Muscle layer of colon (tissue), 2 donors: Measurements from ENCODE around the gene PDGFB.

Source experiments
- H3K27ac ChIP-seq: one replicate; pipeline ENCODE4 v1.7.0; 2013; ENCODE audit warnings: low read depth, mild to moderate bottlenecking, low read length, moderate library complexity
- H3K27me3 ChIP-seq, 2 donors: one replicate each; pipeline ENCODE4 v1.7.0; 2013; ENCODE audit warnings: low read length in 2 of 2, mild to moderate bottlenecking in 2 of 2; ENCODE audit not compliant: insufficient read depth in 2 of 2, control insufficient read depth in 1 of 2
- H3K36me3 ChIP-seq: one replicate; pipeline ENCODE4 v1.7.0; 2013; ENCODE audit warnings: mild to moderate bottlenecking, low read length; ENCODE audit not compliant: insufficient read depth
- H3K4me1 ChIP-seq: one replicate; pipeline ENCODE4 v1.7.0; 2013; ENCODE audit warnings: mild to moderate bottlenecking, low read length; ENCODE audit not compliant: insufficient read depth
- H3K4me3 ChIP-seq, 2 donors: one replicate each; pipeline ENCODE4 v1.7.0; 2013; ENCODE audit warnings: low read length in 2 of 2, low read depth in 1 of 2, mild to moderate bottlenecking in 1 of 2, moderate library complexity in 1 of 2
- H3K9ac ChIP-seq: one replicate; pipeline ENCODE4 v1.7.0; 2013; ENCODE audit warnings: low read length
- H3K9me3 ChIP-seq: one replicate; pipeline ENCODE4 v1.7.0; 2013; ENCODE audit warnings: mild to moderate bottlenecking, low read length
- donor health status: abdominal sarcoma.
- donor health status: Adenocarcinoma of cecum.

Gene PDGFB

DNA sequence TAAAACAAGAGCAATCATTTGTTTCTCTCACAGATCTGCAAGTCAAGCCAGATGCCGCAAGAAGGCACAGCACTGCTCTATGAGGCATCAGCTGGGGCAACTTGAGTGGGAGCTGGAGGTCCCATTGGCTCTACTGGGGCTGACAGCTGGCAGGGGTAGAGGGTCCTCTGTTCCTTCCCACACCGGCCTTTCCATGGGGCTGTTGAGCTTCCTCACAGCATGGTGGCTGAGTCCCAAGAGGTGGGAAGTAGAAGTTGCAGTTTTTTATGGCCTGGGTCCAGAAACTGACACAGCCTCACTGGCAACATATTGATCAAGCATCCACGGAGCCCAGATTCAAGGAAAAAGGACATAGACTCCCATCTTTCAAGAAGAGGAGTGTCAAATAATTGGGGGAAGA is 40.2 kb upstream of the PDGFB start:
- no peaks in the 10 kb centered on the region for H3K4me1 ChIP-seq
- no peak overlapping the region for H3K9ac ChIP-seq
- no peak overlapping the region for H3K4me3 ChIP-seq
- H3K27ac ChIP-seq, result no peak overlapping the region
- no peaks in the 10 kb centered on the region for H3K36me3 ChIP-seq
- peaks cover 4% of the 10 kb centered on the region for H3K9me3 ChIP-seq
- no peaks in the 10 kb centered on the region for H3K27me3 ChIP-seq

DNA sequence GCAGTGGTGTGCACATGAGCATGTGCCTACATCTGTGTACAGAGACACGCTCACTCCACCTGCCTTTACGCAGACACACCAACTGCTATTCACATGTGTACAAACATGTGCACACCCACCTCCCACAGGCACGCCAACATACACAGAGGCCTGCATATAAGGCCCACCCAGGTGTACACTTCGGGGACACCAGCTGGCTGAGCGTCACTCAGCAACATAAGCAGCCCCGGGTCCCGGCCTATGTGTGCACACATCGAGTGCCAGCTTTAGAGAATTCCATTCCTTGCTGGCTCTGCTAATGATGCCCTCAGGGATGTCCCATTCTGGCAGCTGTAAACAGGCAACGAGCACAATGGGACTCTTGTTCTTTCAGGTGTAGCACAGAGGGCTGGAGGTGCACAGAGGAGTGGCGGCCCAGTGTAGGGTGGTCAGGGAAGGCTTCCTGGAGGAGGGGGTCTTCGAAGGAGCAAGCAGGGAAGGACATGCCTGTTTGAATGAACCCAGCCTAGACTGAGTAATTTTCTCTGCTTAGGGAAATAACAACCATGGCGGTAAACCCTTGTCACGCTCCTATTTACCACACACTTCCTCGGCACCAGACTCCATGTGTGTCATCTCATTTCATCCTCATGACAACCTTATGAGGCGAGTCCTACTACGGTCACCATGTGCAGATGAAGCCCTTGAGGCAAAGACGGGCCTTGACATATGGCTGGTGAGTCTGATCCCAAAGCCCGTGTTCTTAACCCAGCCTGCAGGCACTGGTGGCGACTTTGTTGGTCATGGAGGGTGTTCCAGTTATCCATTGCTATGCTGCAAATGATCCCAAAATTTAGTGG is 39.6 kb upstream of the PDGFB start:
- Histone ChIP-seq H3K36me3 (no peaks in the 10 kb centered on the region), H3K4me1 (no peaks in the 10 kb centered on the region), H3K4me3 (no peak overlapping the region), H3K9ac (no peak overlapping the region), H3K9me3 (peaks cover 4% of the 10 kb centered on the region), H3K27ac (no peak overlapping the region), H3K27me3 (no peaks in the 10 kb centered on the region)

DNA sequence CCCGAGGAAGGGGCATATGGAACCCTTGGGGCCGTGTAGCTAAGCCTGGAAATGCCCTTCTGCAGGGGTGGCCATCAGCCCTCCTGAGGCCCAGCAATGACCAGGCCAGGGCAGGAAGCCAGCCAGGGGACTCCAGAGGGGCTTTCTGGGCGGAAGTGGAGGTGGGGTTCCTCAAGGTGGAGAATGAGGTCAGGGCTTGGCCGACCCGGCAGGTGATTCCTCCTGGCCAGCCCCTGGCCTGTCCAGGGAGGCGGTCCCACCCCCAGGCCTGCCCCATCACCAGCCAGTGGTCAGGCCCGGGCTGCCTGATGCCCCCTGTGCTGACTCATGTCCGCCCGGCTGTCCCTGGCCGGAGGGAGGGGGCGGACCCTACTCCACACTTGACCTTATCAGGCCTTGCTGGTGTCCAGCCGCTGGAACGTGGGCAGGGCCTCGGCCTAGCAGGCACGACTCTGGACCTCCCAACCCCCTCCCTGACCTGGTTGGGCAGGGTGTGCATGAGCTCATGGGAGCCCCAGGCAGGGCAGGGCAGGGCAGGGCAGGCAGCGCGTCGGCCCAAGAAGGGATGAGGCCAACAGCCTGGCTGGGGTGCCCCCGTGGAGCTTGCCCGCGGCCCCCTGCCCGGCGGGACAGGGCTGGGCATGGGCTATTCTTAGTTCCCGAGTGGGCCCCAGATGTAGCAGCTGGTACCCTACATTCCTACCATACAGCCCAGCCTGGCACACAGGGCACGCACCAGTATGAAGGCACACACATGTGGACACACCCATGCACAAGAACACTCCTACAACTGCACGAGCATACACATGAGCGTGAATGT is 38.8 kb upstream of the PDGFB start:
- Histone ChIP-seq H3K27me3 (no peaks in the 10 kb centered on the region), H3K9me3 (peaks cover 4% of the 10 kb centered on the region), H3K36me3 (no peaks in the 10 kb centered on the region), H3K27ac (no peak overlapping the region), H3K4me3 (no peak overlapping the region), H3K9ac (no peak overlapping the region), H3K4me1 (no peaks in the 10 kb centered on the region)

DNA sequence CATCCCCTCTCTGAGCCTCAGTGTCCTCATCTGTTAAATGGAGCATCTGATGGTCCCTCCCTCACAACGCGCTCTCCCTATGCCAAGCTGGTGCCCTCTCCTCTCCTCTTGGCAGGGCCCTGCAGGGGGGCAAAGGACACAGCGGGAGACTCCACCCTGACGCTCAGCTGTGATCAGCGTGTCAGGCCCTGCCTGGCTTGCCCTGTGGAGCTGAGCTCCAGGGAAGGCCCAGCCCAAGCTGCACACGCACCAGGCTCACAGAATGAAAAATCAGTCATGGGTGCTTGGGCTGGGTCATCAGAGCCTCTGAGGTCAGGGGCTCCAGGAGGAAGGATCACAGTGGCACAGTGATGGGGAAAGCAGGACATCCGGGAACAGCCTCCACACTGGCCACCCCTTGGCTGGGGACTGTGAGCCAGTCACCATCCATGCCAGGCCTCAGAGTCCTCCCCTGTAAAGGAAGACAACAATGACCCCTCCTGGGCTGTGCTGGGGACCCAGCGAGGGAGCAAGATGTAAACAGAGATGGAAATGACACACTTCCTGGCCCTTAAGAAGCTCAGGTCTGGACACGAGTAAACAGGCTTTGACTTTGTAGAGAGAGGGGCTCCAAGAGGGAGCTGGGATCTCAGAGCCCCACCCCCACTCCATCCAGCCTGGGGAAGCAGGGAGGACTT is 38.0 kb upstream of the PDGFB start:
- H3K4me1 ChIP-seq, result no peaks in the 10 kb centered on the region
- H3K27ac ChIP-seq, result no peak overlapping the region

GRCh38 chr22:39281126-39281525 is 36.3 kb upstream of the PDGFB start:
- Histone ChIP-seq H3K27ac (no peak overlapping the region), H3K4me3 (no peak overlapping the region), H3K4me1 (no peaks in the 10 kb centered on the region), H3K9me3 (peaks cover 4% of the 10 kb centered on the region), H3K27me3 (no peaks in the 10 kb centered on the region), H3K36me3 (no peaks in the 10 kb centered on the region), H3K9ac (no peak overlapping the region)

More for the DNA sequence above, 38.0 kb upstream of the PDGFB start:
- H3K4me3 ChIP-seq, result no peak overlapping the region
- no peaks in the 10 kb centered on the region for H3K27me3 ChIP-seq
- peaks cover 4% of the 10 kb centered on the region for H3K9me3 ChIP-seq
- no peaks in the 10 kb centered on the region for H3K36me3 ChIP-seq
- H3K9ac ChIP-seq, result no peak overlapping the region

GRCh38 chr22:39280250-39280649 is 35.5 kb upstream of the PDGFB start:
- Histone ChIP-seq H3K4me3 (no peak overlapping the region), H3K9ac (no peak overlapping the region), H3K36me3 (no peaks in the 10 kb centered on the region), H3K27ac (no peak overlapping the region), H3K4me1 (no peaks in the 10 kb centered on the region), H3K9me3 (peaks cover 4% of the 10 kb centered on the region), H3K27me3 (no peaks in the 10 kb centered on the region)

DNA sequence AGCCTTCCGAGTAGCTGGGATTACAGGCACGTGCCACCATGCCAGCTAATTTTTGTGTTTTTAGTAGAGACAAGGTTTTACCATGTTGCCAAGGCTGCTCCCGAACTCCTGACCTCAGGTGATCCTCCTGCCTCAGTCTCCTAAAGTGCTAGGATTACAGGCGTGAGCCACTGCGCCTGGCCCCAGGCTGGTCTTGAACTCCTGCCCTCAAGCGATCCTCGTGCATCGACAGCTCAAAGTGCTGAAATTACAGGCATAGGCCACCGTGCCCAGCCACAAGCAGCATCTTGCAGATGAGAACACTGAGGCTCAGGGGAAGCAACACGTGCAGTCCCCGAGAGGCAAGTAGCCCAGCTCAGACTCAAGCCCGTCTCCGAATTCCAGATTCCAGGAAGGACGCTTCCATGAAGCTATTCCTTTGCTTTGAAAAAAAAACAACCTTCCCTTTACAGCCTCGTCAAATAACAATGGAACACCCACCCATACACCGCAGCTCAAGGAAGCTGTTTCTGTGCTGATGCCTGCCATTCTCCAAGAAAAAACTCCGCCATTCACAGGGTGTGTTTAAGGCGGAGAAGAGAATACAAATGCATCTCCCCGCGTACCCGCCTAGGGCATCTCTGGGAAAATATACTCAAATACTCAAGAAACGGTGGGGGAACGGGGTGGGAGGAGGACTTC is 34.5 kb upstream of the PDGFB start:
- no peak overlapping the region for H3K27ac ChIP-seq
- no peaks in the 10 kb centered on the region for H3K27me3 ChIP-seq
- H3K9ac ChIP-seq, result no peak overlapping the region
- H3K4me3 ChIP-seq, result no peak overlapping the region
- H3K4me1 ChIP-seq, result no peaks in the 10 kb centered on the region
- H3K9me3 ChIP-seq, result no peaks in the 10 kb centered on the region
- no peaks in the 10 kb centered on the region for H3K36me3 ChIP-seq

- Histone ChIP-seq H3K27ac (no peak overlapping the region), H3K4me1 (no peaks in the 10 kb centered on the region)
These were observed 33.3 kb upstream of the PDGFB start for GRCh38 chr22:39278040-39278439.

GRCh38 chr22:39277142-39277607 is 32.4 kb upstream of the PDGFB start:
- no peak overlapping the region for H3K9ac ChIP-seq
- no peaks in the 10 kb centered on the region for H3K4me1 ChIP-seq
- no peaks in the 10 kb centered on the region for H3K36me3 ChIP-seq
- H3K27me3 ChIP-seq, result no peaks in the 10 kb centered on the region
- no peaks in the 10 kb centered on the region for H3K9me3 ChIP-seq
- H3K27ac ChIP-seq, result no peak overlapping the region
- no peak overlapping the region for H3K4me3 ChIP-seq

More at GRCh38 chr22:39278040-39278439, 33.3 kb upstream of the PDGFB start:
- no peak overlapping the region for H3K4me3 ChIP-seq
- no peaks in the 10 kb centered on the region for H3K36me3 ChIP-seq
- no peak overlapping the region for H3K9ac ChIP-seq
- no peaks in the 10 kb centered on the region for H3K9me3 ChIP-seq
- no peaks in the 10 kb centered on the region for H3K27me3 ChIP-seq

GRCh38 chr22:39276440-39277141 is 31.8 kb upstream of the PDGFB start:
- H3K4me1 ChIP-seq, result no peaks in the 10 kb centered on the region
- no peak overlapping the region for H3K4me3 ChIP-seq
- no peak overlapping the region for H3K9ac ChIP-seq
- no peak overlapping the region for H3K27ac ChIP-seq
- no peaks in the 10 kb centered on the region for H3K36me3 ChIP-seq
- no peaks in the 10 kb centered on the region for H3K27me3 ChIP-seq
- no peaks in the 10 kb centered on the region for H3K9me3 ChIP-seq
